Activated CD8-positive, alpha-beta memory T cell treated with anti-CD3 and anti-CD28 coated beads for 1 hour (primary cell): ENCODE measurements around the gene FAF2.
"Not testable (repeated sequence)": the region's sequence is repeated elsewhere in the genome, so short reads cannot be mapped to it uniquely, and the experiment has no call there.

Experiments
- DNase-seq, 2 donors: peaks; one replicate each; pipeline ENCODE4 v3.0.0-alpha.2; 2020; ENCODE audit warnings: low read depth in 1 of 2; ENCODE audit errors: extremely low read depth in 1 of 2

The FAF2 gene, protein sequence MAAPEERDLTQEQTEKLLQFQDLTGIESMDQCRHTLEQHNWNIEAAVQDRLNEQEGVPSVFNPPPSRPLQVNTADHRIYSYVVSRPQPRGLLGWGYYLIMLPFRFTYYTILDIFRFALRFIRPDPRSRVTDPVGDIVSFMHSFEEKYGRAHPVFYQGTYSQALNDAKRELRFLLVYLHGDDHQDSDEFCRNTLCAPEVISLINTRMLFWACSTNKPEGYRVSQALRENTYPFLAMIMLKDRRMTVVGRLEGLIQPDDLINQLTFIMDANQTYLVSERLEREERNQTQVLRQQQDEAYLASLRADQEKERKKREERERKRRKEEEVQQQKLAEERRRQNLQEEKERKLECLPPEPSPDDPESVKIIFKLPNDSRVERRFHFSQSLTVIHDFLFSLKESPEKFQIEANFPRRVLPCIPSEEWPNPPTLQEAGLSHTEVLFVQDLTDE

GRCh38 chr5:176447978-176448608, at the start of gene FAF2:
TSS of gene FAF2 (plus strand) at chr5:176448385. CDS start at chr5:176448408, 23 bp downstream.
- peak; percentile 87 to 97 for DNase-seq

- no peak for DNase-seq
Observed at GRCh38 chr5:176400382-176401156, 47.6 kb upstream of the FAF2 start.

GRCh38 chr5:176401281-176402205, 46.6 kb upstream of the FAF2 start:
- no peak for DNase-seq

- no peak for DNase-seq
Observed at GRCh38 chr5:176405656-176406435, 42.3 kb upstream of the FAF2 start.

- DNase-seq: no peak
Observed at GRCh38 chr5:176406436-176407052, 41.6 kb upstream of the FAF2 start.

- no peak for DNase-seq
Observed at GRCh38 chr5:176407456-176408251, 40.5 kb upstream of the FAF2 start.

- not testable (repeated sequence) for DNase-seq
Observed at GRCh38 chr5:176408252-176408573, 40.0 kb upstream of the FAF2 start.

- no peak for DNase-seq
Observed at GRCh38 chr5:176408590-176408989, 39.6 kb upstream of the FAF2 start.

DNA sequence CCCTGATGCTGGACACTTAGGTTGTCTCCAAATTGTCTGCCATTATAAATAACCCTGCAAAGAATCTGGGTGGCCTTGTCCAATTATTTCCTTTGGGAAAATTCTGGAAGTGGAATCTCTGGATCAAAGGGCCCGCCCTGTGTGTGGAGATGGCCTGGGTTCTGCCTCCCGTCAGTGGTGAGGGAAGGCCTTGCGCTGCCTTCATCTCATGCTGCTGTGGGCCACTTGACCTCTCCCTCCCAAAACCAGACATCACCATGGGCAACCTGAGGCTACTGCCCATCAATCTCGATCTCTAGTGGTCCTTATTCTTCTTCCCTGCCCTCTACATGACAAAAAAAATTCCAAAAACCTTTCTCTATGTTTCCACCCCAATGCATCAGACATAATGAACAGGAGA, 38.4 kb upstream of the FAF2 start:
- DNase-seq: no peak

GRCh38 chr5:176410486-176411180, 37.6 kb upstream of the FAF2 start:
- DNase-seq: no peak

DNA sequence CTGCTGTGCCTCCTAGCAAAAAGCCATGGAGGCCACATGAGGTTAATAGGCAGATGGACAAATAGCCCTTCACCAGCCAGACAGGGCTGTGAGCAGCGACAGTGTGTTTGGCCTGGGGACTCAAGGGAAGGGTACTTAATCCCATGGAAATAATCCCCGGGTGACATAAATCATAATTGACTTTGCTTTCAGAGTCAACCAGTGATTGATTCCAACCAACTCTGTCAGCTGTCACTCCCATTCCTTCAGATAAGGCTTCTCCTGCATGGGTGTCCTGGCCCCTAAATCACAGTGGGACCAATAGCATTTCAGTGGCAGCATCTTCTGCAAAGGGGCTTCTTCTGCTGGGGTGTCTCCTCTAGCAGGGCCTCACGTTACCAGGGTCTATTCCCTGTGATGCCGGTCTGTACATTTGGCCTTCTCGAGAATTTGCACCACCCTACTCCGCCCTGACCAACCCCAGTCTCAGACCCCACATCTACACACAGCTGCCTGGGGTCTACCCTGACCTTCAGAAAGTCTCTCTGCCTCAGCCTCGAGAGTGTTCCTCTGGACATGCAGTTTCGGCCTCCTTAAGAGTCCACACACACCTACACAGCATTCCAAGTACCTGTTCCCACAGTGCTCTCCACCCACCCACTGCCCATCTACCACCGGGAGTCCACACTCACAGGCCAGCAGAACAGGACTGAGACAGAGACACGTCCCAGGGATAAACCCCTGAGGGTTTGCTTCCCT, 35.5 kb upstream of the FAF2 start:
- DNase-seq: no peak

GRCh38 chr5:176413255-176413565, 35.0 kb upstream of the FAF2 start:
- DNase-seq: no peak

- DNase-seq: no peak
Observed at GRCh38 chr5:176413709-176414191, 34.4 kb upstream of the FAF2 start.

DNA sequence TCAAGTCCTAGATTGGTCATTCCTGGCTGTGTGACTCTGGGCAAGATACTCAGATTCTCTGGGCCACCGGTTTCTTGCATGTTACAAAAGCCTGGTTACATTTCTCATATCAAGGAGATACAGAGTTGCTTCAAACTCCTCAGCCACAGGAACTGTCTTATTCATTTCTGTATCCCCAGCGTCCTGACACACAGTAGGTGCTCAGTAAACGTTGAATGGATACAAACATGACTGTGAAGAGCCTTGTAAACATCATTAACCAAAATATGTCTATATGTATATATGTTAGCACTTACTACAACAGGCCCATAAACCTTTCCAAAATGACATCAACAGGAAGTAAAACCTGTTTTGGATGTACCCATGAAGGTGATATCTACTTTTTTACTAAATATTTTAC, 33.5 kb upstream of the FAF2 start:
- DNase-seq: no peak

DNA sequence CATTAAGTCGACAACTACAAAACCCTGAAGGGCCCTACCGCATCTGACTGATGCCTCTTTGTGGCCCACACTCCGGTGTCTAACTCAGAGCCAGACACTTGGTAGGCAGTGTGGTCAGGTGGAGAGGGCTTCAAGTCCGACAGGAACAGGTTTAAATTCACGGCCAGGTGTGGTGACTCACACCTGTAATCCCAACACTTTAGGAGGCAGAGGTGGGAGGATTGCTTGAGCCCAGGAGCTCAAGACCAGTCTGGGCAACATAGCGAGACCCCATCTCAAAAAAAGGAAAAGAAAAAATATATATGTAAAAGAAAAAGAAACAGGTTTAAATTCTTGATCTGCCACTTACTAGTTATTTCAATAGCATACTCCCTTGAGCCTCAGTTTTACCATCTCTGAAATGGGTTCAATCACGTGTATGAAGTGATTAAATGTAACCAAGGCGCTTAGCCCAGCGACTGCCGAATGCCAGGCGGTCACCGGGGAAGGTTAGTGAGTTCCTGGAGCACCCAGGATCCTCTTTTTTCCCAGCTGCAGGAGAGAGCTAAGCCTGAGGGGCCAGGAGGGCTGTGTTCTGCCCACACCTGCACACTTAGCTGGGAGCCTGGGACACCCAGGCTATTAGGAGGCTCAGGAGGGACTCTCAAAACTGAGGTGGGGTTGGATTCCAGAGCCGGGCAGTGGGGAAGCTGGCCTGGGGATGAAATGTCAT, 32.8 kb upstream of the FAF2 start:
- no peak for DNase-seq
